Smooth muscle cell (in vitro differentiated cells): ENCODE measurements around the gene FOXJ2. TPM values are rescaled to one million over a fixed set of nuclear protein-coding genes. Genes with fewer than 3 reads are reported as not detected.

Experiments used
- DNase-seq: peaks from one replicate; lab custom pipeline; 2025; ENCODE audit not compliant: unreplicated experiment; lab: John Stamatoyannopoulos, UW
- H2AFZ ChIP-seq: fragments of 200-600 bp; sonication (generic); 2 replicates; pipeline ENCODE4 v1.6.0; 2016; ENCODE audit warnings: antibody characterized with exemption, low read depth, mild to moderate bottlenecking
- H3F3A ChIP-seq: fragments of 200-600 bp; sonication (generic); 2 replicates; pipeline ENCODE4 v1.6.0; 2017; ENCODE audit warnings: antibody characterized with exemption, low read depth
- H3K27ac ChIP-seq: fragments of 200-600 bp; sonication (generic); 2 replicates; pipeline ENCODE4 v1.5.1; 2016; ENCODE audit warnings: low read depth, mild to moderate bottlenecking
- H3K27me3 ChIP-seq: fragments of 200-600 bp; sonication (generic); 2 replicates; pipeline ENCODE4 v1.6.1; 2016; ENCODE audit warnings: low read depth, mild to moderate bottlenecking
- H3K36me3 ChIP-seq: fragments of 200-600 bp; sonication (generic); 2 replicates; pipeline ENCODE4 v1.5.1; 2016; ENCODE audit warnings: low read depth
- H3K4me1 ChIP-seq: fragments of 200-600 bp; sonication (generic); 2 replicates; pipeline ENCODE4 v1.5.1; 2016; ENCODE audit warnings: low read depth
- H3K4me2 ChIP-seq: fragments of 200-600 bp; sonication (generic); 2 replicates; pipeline ENCODE4 v1.6.0; 2016; ENCODE audit warnings: mild to moderate bottlenecking
- H3K4me3 ChIP-seq: fragments of 200-600 bp; sonication (generic); 2 replicates; pipeline ENCODE4 v1.5.1; 2016; ENCODE audit warnings: mild to moderate bottlenecking
- H3K79me2 ChIP-seq: fragments of 200-600 bp; sonication (generic); 2 replicates; pipeline ENCODE4 v1.6.0; 2016; ENCODE audit warnings: low read depth, mild to moderate bottlenecking
- H3K9ac ChIP-seq: fragments of 200-600 bp; sonication (generic); 2 replicates; pipeline ENCODE4 v1.6.0; 2016; ENCODE audit warnings: low read depth
- H3K9me3 ChIP-seq: fragments of 200-600 bp; sonication (generic); replicated peaks from 2 replicates; pipeline ENCODE4 v1.5.1; 2016; ENCODE audit warnings: low read depth
- H4K20me1 ChIP-seq: fragments of 200-600 bp; sonication (generic); 2 replicates; pipeline ENCODE4 v1.6.0; 2016; ENCODE audit warnings: low read depth
- WGBS: methylation state at CpG from one replicate; pipeline ENCODE4 v1.1.7; 2016; ENCODE audit warnings: low lambda C conversion rate; 5-methylcytosine and 5-hydroxymethylcytosine counted together
- polyA plus RNA-seq: library from polyadenylated mRNA; unstranded; fragments of >200 nt; fragmentation: Nextera tagmentation; extraction: Ambion mirVana; gene quantifications from 2 replicates; pipeline ENCODE4 v1.2.1, GENCODE V29; 2016
- total RNA-seq: library from RNA; depleted of rRNA; stranded (reverse); fragments of >200 nt; gene quantifications from 2 replicates; pipeline ENCODE4 v1.2.3, GENCODE V29; 2014
- TF ChIP-seq, protein P1 (sequence below): fragments of 200-600 bp; sonication (generic); IDR thresholded peaks from 2 replicates; pipeline ENCODE4 v1.5.1; 2017; ENCODE audit warnings: borderline replicate concordance, mild to moderate bottlenecking, antibody characterized with exemption; ENCODE audit not compliant: insufficient read depth, poor library complexity, severe bottlenecking

FOXJ2 gene
- total and polyA plus RNA-seq, 2 experiments from 2014 or later = 16.3 to 19.0 TPM

DNA sequence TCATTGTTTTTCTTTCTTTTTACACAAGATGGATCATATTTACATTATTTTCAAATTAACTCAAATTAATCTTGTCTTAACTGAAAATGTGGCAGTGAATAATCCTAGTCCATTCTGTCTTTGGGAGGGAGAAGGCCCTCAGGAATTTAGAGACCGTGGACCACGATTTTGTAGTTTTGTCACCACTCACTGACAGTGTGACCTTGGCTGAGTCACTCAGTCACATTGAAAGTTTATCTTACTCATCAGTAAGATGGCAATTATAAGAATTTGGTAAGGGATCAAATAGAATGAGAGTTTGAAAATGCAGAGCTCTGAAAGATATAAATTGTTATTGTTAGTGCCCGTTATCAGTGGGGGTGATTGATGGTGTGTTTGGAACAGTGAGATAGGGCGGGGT, 16.4 kb downstream of the FOXJ2 start:
- no peaks in the 10 kb centered on the region for H3K27me3 ChIP-seq
- DNase-seq = no peak
- no peak overlapping the region for H2AFZ ChIP-seq
- no peaks in the 10 kb centered on the region for H3K9me3 ChIP-seq
- H4K20me1 ChIP-seq = peaks cover 4% of the 10 kb centered on the region
- H3K4me2 ChIP-seq = no peak overlapping the region
- TF ChIP-seq, protein P1, sequence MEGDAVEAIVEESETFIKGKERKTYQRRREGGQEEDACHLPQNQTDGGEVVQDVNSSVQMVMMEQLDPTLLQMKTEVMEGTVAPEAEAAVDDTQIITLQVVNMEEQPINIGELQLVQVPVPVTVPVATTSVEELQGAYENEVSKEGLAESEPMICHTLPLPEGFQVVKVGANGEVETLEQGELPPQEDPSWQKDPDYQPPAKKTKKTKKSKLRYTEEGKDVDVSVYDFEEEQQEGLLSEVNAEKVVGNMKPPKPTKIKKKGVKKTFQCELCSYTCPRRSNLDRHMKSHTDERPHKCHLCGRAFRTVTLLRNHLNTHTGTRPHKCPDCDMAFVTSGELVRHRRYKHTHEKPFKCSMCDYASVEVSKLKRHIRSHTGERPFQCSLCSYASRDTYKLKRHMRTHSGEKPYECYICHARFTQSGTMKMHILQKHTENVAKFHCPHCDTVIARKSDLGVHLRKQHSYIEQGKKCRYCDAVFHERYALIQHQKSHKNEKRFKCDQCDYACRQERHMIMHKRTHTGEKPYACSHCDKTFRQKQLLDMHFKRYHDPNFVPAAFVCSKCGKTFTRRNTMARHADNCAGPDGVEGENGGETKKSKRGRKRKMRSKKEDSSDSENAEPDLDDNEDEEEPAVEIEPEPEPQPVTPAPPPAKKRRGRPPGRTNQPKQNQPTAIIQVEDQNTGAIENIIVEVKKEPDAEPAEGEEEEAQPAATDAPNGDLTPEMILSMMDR = no peak
- no peak overlapping the region for H3K9ac ChIP-seq
- peaks cover 19% of the 10 kb centered on the region for H3K36me3 ChIP-seq
- H3K27ac ChIP-seq = no peak overlapping the region
- no peaks in the 10 kb centered on the region for H3K79me2 ChIP-seq
- 96% methylated on average over 4 of the region's 4 CpGs for WGBS
- H3K4me3 ChIP-seq = no peak overlapping the region
- no peaks in the 10 kb centered on the region for H3K4me1 ChIP-seq
- H3F3A ChIP-seq = no peaks in the 10 kb centered on the region

DNA sequence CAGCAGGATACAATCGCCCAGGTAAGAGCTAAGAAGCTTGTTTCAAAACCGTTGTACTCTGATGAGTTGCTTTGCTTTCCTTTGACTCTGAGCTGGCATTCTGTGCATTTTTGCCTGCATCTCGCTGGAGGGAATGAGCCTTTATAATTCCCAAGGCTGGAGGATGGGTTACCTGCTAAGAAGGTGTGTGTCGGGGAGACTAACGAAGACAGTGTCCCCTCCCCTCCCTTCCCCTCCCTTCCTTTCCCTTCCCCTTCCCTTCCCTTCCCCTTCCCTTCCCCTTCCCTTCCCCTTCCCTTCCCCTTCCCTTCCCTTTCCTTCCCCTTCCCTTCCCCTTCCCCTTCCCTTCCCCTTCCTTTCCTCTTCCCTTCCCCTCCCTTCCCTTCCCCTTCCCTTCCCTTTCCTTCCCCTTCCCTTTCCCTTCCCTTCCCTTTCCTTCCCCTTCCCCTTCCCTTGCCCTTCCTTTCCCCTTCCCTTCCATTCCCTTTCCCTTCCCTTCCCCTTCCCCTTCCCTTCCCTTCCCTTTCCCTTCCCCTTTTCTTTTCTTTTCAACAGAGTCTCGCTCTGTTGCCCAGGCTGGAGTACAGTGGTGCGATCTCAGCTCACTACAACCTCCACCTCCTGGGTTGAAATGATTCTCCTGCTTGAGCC, 18.2 kb downstream of the FOXJ2 start:
- no peak overlapping the region for H3K4me2 ChIP-seq
- no peaks in the 10 kb centered on the region for H3K27me3 ChIP-seq
- WGBS = 83% methylated on average over 7 of the region's 7 CpGs
- no peak overlapping the region for H3K9ac ChIP-seq
- TF ChIP-seq, protein P1 = no peak
- H3K27ac ChIP-seq = no peak overlapping the region
- H2AFZ ChIP-seq = no peak overlapping the region
- no peaks in the 10 kb centered on the region for H3K4me1 ChIP-seq
- no peak overlapping the region for H3K4me3 ChIP-seq
- no peaks in the 10 kb centered on the region for H3F3A ChIP-seq
- no peak for DNase-seq
- H3K79me2 ChIP-seq = no peaks in the 10 kb centered on the region
- no peaks in the 10 kb centered on the region for H3K9me3 ChIP-seq
- H4K20me1 ChIP-seq = peaks cover 4% of the 10 kb centered on the region
- H3K36me3 ChIP-seq = peaks cover 12% of the 10 kb centered on the region

- Histone ChIP-seq H3K36me3 (peaks cover 12% of the 10 kb centered on the region), H3K4me3 (no peak overlapping the region), H3K4me1 (no peaks in the 10 kb centered on the region), H3K27ac (no peak overlapping the region), H3K4me2 (no peak overlapping the region), H4K20me1 (no peaks in the 10 kb centered on the region), H3K27me3 (no peaks in the 10 kb centered on the region), H3K79me2 (no peaks in the 10 kb centered on the region), H3K9me3 (no peaks in the 10 kb centered on the region), H3K9ac (no peak overlapping the region), H2AFZ (no peak overlapping the region), H3F3A (peaks cover 3% of the 10 kb centered on the region)
- DNase-seq = no peak
- WGBS = 96% methylated on average over 7 of the region's 7 CpGs
- TF ChIP-seq, protein P1 = no peak
These were observed 20.2 kb downstream of the FOXJ2 start for GRCh38 chr12:8052679-8053078.

GRCh38 chr12:8054816-8055215, 22.3 kb downstream of the FOXJ2 start:
- Histone ChIP-seq H3K9ac (no peak overlapping the region), H3K36me3 (no peaks in the 10 kb centered on the region), H4K20me1 (no peaks in the 10 kb centered on the region), H3K9me3 (no peaks in the 10 kb centered on the region), H3K4me1 (peaks cover 9% of the 10 kb centered on the region), H3K79me2 (no peaks in the 10 kb centered on the region), H3K27me3 (no peaks in the 10 kb centered on the region), H3K27ac (no peak overlapping the region), H3F3A (peaks cover 8% of the 10 kb centered on the region), H3K4me3 (no peak overlapping the region), H2AFZ (no peak overlapping the region), H3K4me2 (no peak overlapping the region)
- WGBS = 95% methylated on average over 2 of the region's 2 CpGs
- TF ChIP-seq, protein P1 = no peak
- no peak for DNase-seq
